Caco-2 (cell line): ENCODE results near the gene PLSCR5. TPM values are rescaled to one million over a fixed set of nuclear protein-coding genes. Genes with fewer than 3 reads are reported as not detected.
A peak's percentile ranks its signal among the peaks of the same experiment; 100 is the strongest.

Source experiments
- BruUV-seq: library from RNA; stranded (reverse); fragments of 400-500 nt; replicated peaks from 2 replicates; lab custom pipeline; 2021; lab: Mats Ljungman, UMichigan
- CTCF ChIA-PET: fragments of 300-600 bp; sonication (Branson Sonifier 250); formaldehyde crosslinking; loops from one replicate; lab custom pipeline; 2022; ENCODE audit warnings: antibody characterized with exemption; lab: Charles Lee
- POLR2A ChIA-PET: fragments of 300-600 bp; sonication (Branson Sonifier 250); formaldehyde crosslinking; loops from one replicate; lab custom pipeline; 2022; ENCODE audit warnings: antibody characterized with exemption; lab: Charles Lee
- DNase-seq, 2 experiments: peaks; one replicate each; pipeline versions ENCODE4 v3.0.0 to v3.0.0-alpha.2; 2020 to 2022
- H3K27me3 ChIP-seq: replicated peaks from 2 replicates; pipeline ENCODE4 v1.6.0; 2011; ENCODE audit warnings: low read length; ENCODE audit not compliant: control insufficient read depth, insufficient read depth
- H3K36me3 ChIP-seq: 2 replicates; pipeline ENCODE4 v1.5.1; 2011; ENCODE audit warnings: low read length; ENCODE audit not compliant: control insufficient read depth, insufficient read depth
- H3K4me1 ChIP-seq: fragments of 250-450 bp; sonication (Bioruptor Pico); 2 replicates; pipeline ENCODE4 v1.5.1; 2020; ENCODE audit warnings: mild to moderate bottlenecking
- H3K4me3 ChIP-seq: 2 replicates; pipeline ENCODE4 v1.5.1; 2011; ENCODE audit warnings: low read depth, mild to moderate bottlenecking, control low read depth, low read length
- H3K9me3 ChIP-seq: fragments of 250-450 bp; sonication (Bioruptor Pico); 2 replicates; pipeline ENCODE4 v1.5.1; 2020; ENCODE audit warnings: mild to moderate bottlenecking, moderate library complexity
- H3K27ac Mint-ChIP-seq: one replicate; pipeline ENCODE4 v1.8.0; 2022; ENCODE audit warnings: mixed read lengths; ENCODE audit not compliant: unreplicated experiment
- H3K27me3 Mint-ChIP-seq: one replicate; pipeline ENCODE4 v1.8.0; 2022; ENCODE audit warnings: mixed read lengths; ENCODE audit not compliant: insufficient read depth, unreplicated experiment
- H3K36me3 Mint-ChIP-seq: one replicate; pipeline ENCODE4 v1.8.0; 2022; ENCODE audit warnings: mild to moderate bottlenecking, mixed read lengths; ENCODE audit not compliant: insufficient read depth, unreplicated experiment
- H3K4me1 Mint-ChIP-seq: one replicate; pipeline ENCODE4 v1.8.0; 2022; ENCODE audit warnings: low read depth, mixed read lengths; ENCODE audit not compliant: unreplicated experiment
- H3K4me3 Mint-ChIP-seq: one replicate; pipeline ENCODE4 v1.8.0; 2022; ENCODE audit warnings: mild to moderate bottlenecking, moderate library complexity, mixed read lengths; ENCODE audit not compliant: unreplicated experiment
- H3K9me3 Mint-ChIP-seq: one replicate; pipeline ENCODE4 v1.8.0; 2022; ENCODE audit warnings: mixed read lengths; ENCODE audit not compliant: unreplicated experiment
- intact Hi-C: fragments of 100-400 bp; cut with micrococcal nuclease; formaldehyde crosslinking; loops from one replicate; pipeline ENCODE4 v1.10.0; 2022; ENCODE audit not compliant: unreplicated experiment
- total RNA-seq: library from RNA; stranded (reverse); gene quantifications from 2 replicates; pipeline ENCODE4 v1.2.3, GENCODE V29; 2022
- TF ChIP-seq, protein P1 (sequence below), 2 experiments: fragments of 200-600 bp in 1 of 2; IDR thresholded peaks; 1 replicate in 1 of 2; 2 replicates in 1 of 2; pipeline versions ENCODE4 v1.5.1 to v1.8.0; 2011 to 2022; ENCODE audit warnings: antibody characterized with exemption in 1 of 2, control low read depth in 1 of 2, inconsistent platforms in 1 of 2, low read depth in 1 of 2, low read length in 1 of 2, mild to moderate bottlenecking in 1 of 2, moderate library complexity in 1 of 2; ENCODE audit not compliant: insufficient read depth in 1 of 2, severe bottlenecking in 1 of 2, unreplicated experiment in 1 of 2

Gene PLSCR5
- total RNA-seq, 1 experiment from 2014 or later = not detected

DNA sequence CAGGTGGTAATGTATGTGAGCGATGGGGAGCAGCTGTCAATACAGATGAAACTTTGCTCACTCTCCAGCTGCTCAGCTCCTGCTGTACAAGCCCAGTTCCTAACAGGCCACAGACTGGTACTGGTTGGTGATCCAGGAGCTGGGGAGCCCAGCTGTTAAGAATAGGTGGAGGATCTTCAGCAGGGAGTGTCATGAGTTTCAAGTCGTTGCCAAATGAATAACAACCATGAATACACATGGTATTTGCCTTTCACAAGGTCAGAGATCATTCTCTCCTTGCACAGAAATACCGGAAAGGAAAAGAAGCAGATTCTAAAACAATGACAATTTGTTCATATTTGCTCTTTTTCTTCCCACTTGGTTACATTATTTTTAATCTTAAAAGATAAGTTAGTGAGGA is 65.8 kb downstream of the PLSCR5 start:
- intact Hi-C loops = no loop called here
- Mint-ChIP-seq H3K27ac (no peak overlapping the region), H3K9me3 (no peaks in the 10 kb centered on the region), H3K36me3 (peaks cover 25% of the 10 kb centered on the region), H3K4me3 (no peak overlapping the region), H3K27me3 (no peaks in the 10 kb centered on the region), H3K4me1 (peaks cover 24% of the 10 kb centered on the region)
- Histone ChIP-seq H3K4me1 (0 out of 2 replicates have a peak, but pooled peaks cover 8% of the 10 kb centered on the region), H3K4me3 (no peak overlapping the region), H3K27me3 (no peaks in the 10 kb centered on the region), H3K9me3 (no peaks in the 10 kb centered on the region), H3K36me3 (no peaks in the 10 kb centered on the region)
- ChIA-PET CTCF (no interaction called here), POLR2A (no interaction called here)
- TF ChIP-seq, protein P1, sequence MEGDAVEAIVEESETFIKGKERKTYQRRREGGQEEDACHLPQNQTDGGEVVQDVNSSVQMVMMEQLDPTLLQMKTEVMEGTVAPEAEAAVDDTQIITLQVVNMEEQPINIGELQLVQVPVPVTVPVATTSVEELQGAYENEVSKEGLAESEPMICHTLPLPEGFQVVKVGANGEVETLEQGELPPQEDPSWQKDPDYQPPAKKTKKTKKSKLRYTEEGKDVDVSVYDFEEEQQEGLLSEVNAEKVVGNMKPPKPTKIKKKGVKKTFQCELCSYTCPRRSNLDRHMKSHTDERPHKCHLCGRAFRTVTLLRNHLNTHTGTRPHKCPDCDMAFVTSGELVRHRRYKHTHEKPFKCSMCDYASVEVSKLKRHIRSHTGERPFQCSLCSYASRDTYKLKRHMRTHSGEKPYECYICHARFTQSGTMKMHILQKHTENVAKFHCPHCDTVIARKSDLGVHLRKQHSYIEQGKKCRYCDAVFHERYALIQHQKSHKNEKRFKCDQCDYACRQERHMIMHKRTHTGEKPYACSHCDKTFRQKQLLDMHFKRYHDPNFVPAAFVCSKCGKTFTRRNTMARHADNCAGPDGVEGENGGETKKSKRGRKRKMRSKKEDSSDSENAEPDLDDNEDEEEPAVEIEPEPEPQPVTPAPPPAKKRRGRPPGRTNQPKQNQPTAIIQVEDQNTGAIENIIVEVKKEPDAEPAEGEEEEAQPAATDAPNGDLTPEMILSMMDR (IDR thresholded peaks at IDR 0.05; ENCODE audit: insufficient read depth in 1 of 2, low read depth in 1 of 2, low read length in 1 of 2, severe bottlenecking in 1 of 2, unreplicated experiment in 1 of 2) = no peak
- BruUV-seq = no TSS peak
- no peak for DNase-seq

DNA sequence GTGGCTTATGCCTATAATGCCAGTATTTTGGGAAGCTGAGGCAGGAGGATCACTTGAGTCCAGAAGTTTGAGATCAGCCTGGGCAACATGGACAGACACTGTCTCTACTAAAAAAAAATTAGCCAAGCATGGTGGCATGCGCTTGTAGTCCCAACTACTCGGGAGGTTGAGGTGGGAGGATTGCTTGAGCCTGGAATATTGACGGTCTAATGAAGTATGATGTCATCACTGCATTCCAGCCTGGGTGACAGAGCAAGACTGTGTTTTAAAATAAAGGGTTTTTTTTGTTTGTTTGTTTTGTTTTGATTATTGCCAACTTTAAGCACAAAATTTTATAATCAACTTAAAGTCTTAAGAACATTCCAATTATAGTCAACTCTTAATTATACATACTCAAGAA is 67.5 kb downstream of the PLSCR5 start:
- peaks cover 14% of the 10 kb centered on the region for H3K4me1 Mint-ChIP-seq
- POLR2A ChIA-PET = no interaction called here
- no peaks in the 10 kb centered on the region for H3K36me3 ChIP-seq

DNA sequence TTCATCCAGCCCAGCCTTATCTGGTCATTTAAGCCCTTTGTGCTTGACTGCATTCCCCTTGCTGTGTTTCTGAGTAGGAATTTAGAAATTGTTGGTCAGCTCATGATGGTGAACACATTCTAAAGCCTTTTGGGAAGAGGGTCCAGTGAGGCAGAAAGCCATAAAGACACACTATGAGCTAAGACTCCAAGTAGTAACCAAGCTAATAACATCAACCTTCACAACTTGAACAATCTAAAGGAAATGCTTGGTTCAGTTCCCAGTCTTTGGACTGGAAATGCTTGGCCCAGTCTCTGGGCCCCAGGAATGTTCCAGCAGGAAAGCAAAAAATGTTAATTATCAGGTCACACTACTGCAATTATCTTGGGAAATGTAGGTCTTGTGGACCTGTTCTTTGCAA is 68.5 kb downstream of the PLSCR5 start:
- Mint-ChIP-seq H3K4me3 (no peak overlapping the region), H3K36me3 (peaks cover 31% of the 10 kb centered on the region), H3K9me3 (no peaks in the 10 kb centered on the region), H3K4me1 (peaks cover 7% of the 10 kb centered on the region), H3K27me3 (no peaks in the 10 kb centered on the region), H3K27ac (peak overlapping the region; percentile 60)
- Histone ChIP-seq H3K4me1 (0 out of 2 replicates have a peak, but pooled peaks cover 7% of the 10 kb centered on the region), H3K9me3 (no peaks in the 10 kb centered on the region), H3K4me3 (no peak overlapping the region), H3K36me3 (no peaks in the 10 kb centered on the region), H3K27me3 (no peaks in the 10 kb centered on the region)
- TF ChIP-seq, protein P1 (IDR thresholded peaks at IDR 0.05; ENCODE audit: insufficient read depth in 1 of 2, low read depth in 1 of 2, low read length in 1 of 2, severe bottlenecking in 1 of 2, unreplicated experiment in 1 of 2) = no peak
- ChIA-PET POLR2A (no interaction called here), CTCF (no interaction called here)
- BruUV-seq = no TSS peak
- intact Hi-C loops = no loop called here
- DNase-seq = no peak

More for the DNA sequence above, 67.5 kb downstream of the PLSCR5 start:
- CTCF ChIA-PET = no interaction called here
- no peak for DNase-seq
- no peaks in the 10 kb centered on the region for H3K27me3 Mint-ChIP-seq
- BruUV-seq = no TSS peak
- peaks cover 31% of the 10 kb centered on the region for H3K36me3 Mint-ChIP-seq
- no peak overlapping the region for H3K4me3 Mint-ChIP-seq
- intact Hi-C loops = no loop called here
- H3K9me3 ChIP-seq = no peaks in the 10 kb centered on the region
- no peak overlapping the region for H3K4me3 ChIP-seq
- TF ChIP-seq, protein P1 (IDR thresholded peaks at IDR 0.05; ENCODE audit: insufficient read depth in 1 of 2, low read depth in 1 of 2, low read length in 1 of 2, severe bottlenecking in 1 of 2, unreplicated experiment in 1 of 2) = no peak
- H3K9me3 Mint-ChIP-seq = no peaks in the 10 kb centered on the region
- H3K27ac Mint-ChIP-seq = peak overlapping the region; percentile 60
- H3K27me3 ChIP-seq = no peaks in the 10 kb centered on the region
- 0 out of 2 replicates have a peak, but pooled peaks cover 7% of the 10 kb centered on the region for H3K4me1 ChIP-seq

Other genes starting within 250 kb of the PLSCR5 start
- not detected in 2 replicates for gene PLSCR2, start 135.8 kb downstream of the PLSCR5 start, total RNA-seq
- 112 and 116 TPM in 2 replicates for gene PLSCR1, start 60.7 kb downstream of the PLSCR5 start, total RNA-seq